Neuronal stem cell (in vitro differentiated cells): ENCODE data around the gene CFAP69. TPM values are rescaled to one million over a fixed set of nuclear protein-coding genes. Genes with fewer than 3 reads are reported as not detected.

Experiments
- DNase-seq: peaks from one replicate; pipeline ENCODE4 v3.0.0-alpha.2; 2013; ENCODE audit warnings: low spot score
- H2AFZ ChIP-seq: one replicate; pipeline ENCODE4 v1.6.1; 2013; ENCODE audit warnings: mild to moderate bottlenecking, low read length, inconsistent platforms
- H2AK5ac ChIP-seq: 2 replicates; pipeline ENCODE4 v1.6.1; 2013; ENCODE audit warnings: low read depth, mild to moderate bottlenecking, inconsistent platforms, low read length, moderate library complexity, mixed read lengths
- H2BK120ac ChIP-seq: 2 replicates; pipeline ENCODE4 v1.6.1; 2013; ENCODE audit warnings: low read depth, mild to moderate bottlenecking, inconsistent platforms, low read length, moderate library complexity, mixed read lengths
- H2BK12ac ChIP-seq: one replicate; pipeline ENCODE4 v1.6.1; 2013; ENCODE audit warnings: low read length, inconsistent platforms
- H2BK15ac ChIP-seq: 2 replicates; pipeline ENCODE4 v1.6.1; 2013; ENCODE audit warnings: mild to moderate bottlenecking, low read length, inconsistent platforms, mixed read lengths
- H2BK5ac ChIP-seq: one replicate; pipeline ENCODE4 v1.6.1; 2013; ENCODE audit warnings: inconsistent platforms, mild to moderate bottlenecking, low read length, moderate library complexity
- H3K14ac ChIP-seq: one replicate; pipeline ENCODE4 v1.6.1; 2013; ENCODE audit warnings: low read length, inconsistent platforms
- H3K18ac ChIP-seq: 2 replicates; pipeline ENCODE4 v1.6.1; 2013; ENCODE audit warnings: low read length, inconsistent platforms
- H3K23ac ChIP-seq: 2 replicates; pipeline ENCODE4 v1.6.1; 2013; ENCODE audit warnings: low read depth, mild to moderate bottlenecking, mixed read lengths, low read length, inconsistent platforms; ENCODE audit not compliant: poor library complexity
- H3K27ac ChIP-seq: replicated peaks from 3 replicates; pipeline ENCODE4 v1.5.1; 2013; ENCODE audit warnings: low read length, inconsistent platforms
- H3K27me3 ChIP-seq, 3 experiments: 2 replicates each; pipeline ENCODE4 v1.6.1; 2013; ENCODE audit warnings: low read length in 3 of 3, mild to moderate bottlenecking in 2 of 3, inconsistent platforms in 1 of 3, low read depth in 1 of 3, mixed read lengths in 1 of 3, moderate library complexity in 1 of 3; ENCODE audit not compliant: control insufficient read depth in 3 of 3, insufficient read depth in 3 of 3
- H3K36me3 ChIP-seq, 2 donors: replicated peaks in 1 of 2; 2 replicates each; pipeline ENCODE4 v1.6.1; 2013; ENCODE audit warnings: low read length in 2 of 2; ENCODE audit not compliant: control insufficient read depth in 2 of 2, insufficient read depth in 2 of 2
- H3K4ac ChIP-seq: 2 replicates; pipeline ENCODE4 v1.6.1; 2013; ENCODE audit warnings: inconsistent platforms, mild to moderate bottlenecking, low read length, moderate library complexity
- H3K4me1 ChIP-seq, 2 donors: 1 replicate in 1 of 2; 2 replicates in 1 of 2; pipeline ENCODE4 v1.6.1; 2013; ENCODE audit warnings: low read length in 2 of 2, low read depth in 1 of 2; ENCODE audit not compliant: control insufficient read depth in 2 of 2, insufficient read depth in 1 of 2
- H3K4me2 ChIP-seq: one replicate; pipeline ENCODE4 v1.6.1; 2013; ENCODE audit warnings: mild to moderate bottlenecking, low read length, inconsistent platforms; ENCODE audit not compliant: insufficient read depth, poor library complexity, severe bottlenecking
- H3K4me3 ChIP-seq, 2 donors: 2 replicates each; pipeline ENCODE4 v1.5.1; 2013; ENCODE audit warnings: low read length in 2 of 2, mild to moderate bottlenecking in 2 of 2, inconsistent platforms in 1 of 2, moderate library complexity in 1 of 2
- H3K79me1 ChIP-seq: one replicate; pipeline ENCODE4 v1.6.1; 2013; ENCODE audit warnings: low read depth, mild to moderate bottlenecking, inconsistent platforms, low read length, moderate library complexity
- H3K9ac ChIP-seq: one replicate; pipeline ENCODE4 v1.6.1; 2013; ENCODE audit warnings: mild to moderate bottlenecking, low read depth, low read length, inconsistent platforms; ENCODE audit not compliant: poor library complexity
- H3K9me3 ChIP-seq, 2 donors: replicated peaks in 1 of 2; 2 replicates each; pipeline versions ENCODE3 to v1.6.1; 2013; ENCODE audit warnings: low read length in 2 of 2, mild to moderate bottlenecking in 2 of 2, inconsistent platforms in 1 of 2, low read depth in 1 of 2, mixed read lengths in 1 of 2, moderate library complexity in 1 of 2; ENCODE audit not compliant: control insufficient read depth in 2 of 2, insufficient read depth in 1 of 2
- H4K8ac ChIP-seq: one replicate; pipeline ENCODE4 v1.6.1; 2013; ENCODE audit warnings: low read depth, mild to moderate bottlenecking, inconsistent platforms, low read length, moderate library complexity
- H4K91ac ChIP-seq: one replicate; pipeline ENCODE4 v1.6.1; 2013; ENCODE audit warnings: low read length, low read depth, mild to moderate bottlenecking, inconsistent platforms; ENCODE audit not compliant: poor library complexity
- small RNA-seq: library from polyadenylated mRNA; stranded (forward); fragments of <200 nt; extraction: miRNeasy Mini kit (QIAGEN cat#:217004); gene quantifications from one replicate; pipeline ENCODE3, GENCODE V24; 2013; ENCODE audit not compliant: insufficient read depth

The CFAP69 gene

GRCh38 chr7:90351987-90352386, 107.0 kb downstream of the CFAP69 start:
- no peak overlapping the region for H2BK15ac ChIP-seq
- H3K27me3 ChIP-seq = no peaks in the 10 kb centered on the region
- H3K23ac ChIP-seq = no peak overlapping the region
- H2AFZ ChIP-seq = no peak overlapping the region
- H3K4ac ChIP-seq = no peak overlapping the region
- no peaks in the 10 kb centered on the region for H3K79me1 ChIP-seq
- H2AK5ac ChIP-seq = no peak overlapping the region
- no peak overlapping the region for H3K4me2 ChIP-seq
- H3K4me3 ChIP-seq = no peak overlapping the region
- H3K4me1 ChIP-seq = peaks cover 0 to 3% of the 10 kb centered on the region in 2 donors
- no peak overlapping the region for H2BK12ac ChIP-seq
- peaks cover 1 to 33% of the 10 kb centered on the region in 2 donors for H3K36me3 ChIP-seq
- peaks cover 0 to 5% of the 10 kb centered on the region in 2 donors for H3K9me3 ChIP-seq
- no peak for DNase-seq
- H2BK5ac ChIP-seq = no peak overlapping the region
- no peak overlapping the region for H4K91ac ChIP-seq
- H3K9ac ChIP-seq = no peak overlapping the region
- no peak overlapping the region for H3K27ac ChIP-seq
- H4K8ac ChIP-seq = no peak overlapping the region
- H2BK120ac ChIP-seq = no peak overlapping the region
- no peak overlapping the region for H3K18ac ChIP-seq
- H3K14ac ChIP-seq = no peak overlapping the region

Small RNA genes lying within 50 kb of the gene (small RNA-seq; reads per million reads assigned to genes)
- gene RF00019 = not detected
